ENCODE results near the gene MAF. TPM values are rescaled to one million over a fixed set of nuclear protein-coding genes. Genes with fewer than 3 reads are reported as not detected.

Gene MAF
- total and polyA plus RNA-seq, 2 experiments from 2014 or later: 31.6 to 85.0 TPM

DNA sequence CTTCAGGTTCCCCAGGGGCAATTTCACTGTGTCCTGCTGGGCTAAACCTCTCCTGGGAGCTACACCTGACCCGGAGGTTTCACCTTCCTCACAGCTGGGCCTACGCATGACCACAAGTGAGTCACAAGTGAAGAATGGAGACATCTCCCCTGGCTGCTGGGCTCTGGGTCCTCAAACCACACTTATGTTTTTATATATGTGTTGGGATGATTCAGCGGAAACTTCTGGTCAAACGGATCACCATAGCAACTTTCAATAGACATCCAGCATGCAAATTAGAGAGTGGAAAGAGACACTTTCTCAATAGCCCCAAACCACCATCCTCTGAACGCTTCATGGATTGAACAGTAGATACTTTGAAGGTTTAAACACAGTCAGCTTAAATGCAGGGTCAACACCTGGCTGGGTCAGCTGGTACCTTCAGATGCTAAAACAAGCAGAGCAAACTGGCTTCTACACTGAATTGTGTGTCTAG, 28.0 kb upstream of the MAF start:
- TF ChIP-seq EZH2phosphoT487 (IDR thresholded peaks at IDR 0.05; ENCODE audit: low read depth, severe bottlenecking, unreplicated experiment) (no peak), EZH2 (IDR thresholded peaks at IDR 0.05; ENCODE audit: borderline replicate concordance) (no peak), CTCF (IDR thresholded peaks at IDR 0.05; ENCODE audit: poor library complexity) (no peak)
- H3K4me3 ChIP-seq: no peak overlapping the region
- no peak overlapping the region for H3K4me2 ChIP-seq
- no peaks in the 10 kb centered on the region for H4K20me1 ChIP-seq (ENCODE audit: insufficient read depth, poor library complexity, severe bottlenecking)
- no peaks in the 10 kb centered on the region for H3K9me2 ChIP-seq (replicated peaks; ENCODE audit: insufficient read depth)
- H3K9me3 ChIP-seq (ENCODE audit: low read depth): no peaks in the 10 kb centered on the region
- no peak overlapping the region for H3K27ac ChIP-seq
- no peak for DNase-seq (ENCODE audit: low spot score)
- no peaks in the 10 kb centered on the region for H3K4me1 ChIP-seq (ENCODE audit: insufficient read depth)
- H3K27me3 ChIP-seq: no peaks in the 10 kb centered on the region
- WGBS (ENCODE audit: low lambda C conversion rate, missing lambda C conversion rate): 90% methylated on average over 5 of the region's 5 CpGs
- no peak overlapping the region for H2AFZ ChIP-seq
- H3K36me3 ChIP-seq (replicated peaks; ENCODE audit: insufficient read depth, low read depth): no peaks in the 10 kb centered on the region
- no peaks in the 10 kb centered on the region for H3K79me2 ChIP-seq

DNA sequence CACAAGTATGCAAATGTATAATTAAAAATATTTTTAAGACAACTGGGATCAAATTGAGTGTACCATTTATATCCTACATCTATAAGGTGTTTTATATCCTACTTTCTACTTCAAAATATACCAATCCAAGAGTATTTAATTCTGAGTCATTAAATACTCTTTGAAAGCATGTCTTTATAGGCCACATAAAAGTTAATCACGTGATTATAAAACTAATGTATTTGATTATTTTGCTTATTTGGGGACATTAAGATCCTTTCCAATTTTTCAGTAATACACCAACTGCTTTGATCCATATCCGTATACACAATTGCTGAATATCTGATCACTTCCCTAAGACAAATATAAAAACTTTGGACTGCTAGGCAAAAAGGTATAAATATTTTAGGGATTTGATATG, 26.6 kb upstream of the MAF start:
- Histone ChIP-seq H3K4me3 (no peak overlapping the region), H3K4me2 (no peak overlapping the region), H3K4me1 (ENCODE audit: insufficient read depth) (no peaks in the 10 kb centered on the region), H3K27ac (no peak overlapping the region), H4K20me1 (ENCODE audit: insufficient read depth, poor library complexity, severe bottlenecking) (no peaks in the 10 kb centered on the region), H3K9me3 (ENCODE audit: low read depth) (no peaks in the 10 kb centered on the region), H3K36me3 (replicated peaks; ENCODE audit: insufficient read depth, low read depth) (no peaks in the 10 kb centered on the region), H3K9me2 (replicated peaks; ENCODE audit: insufficient read depth) (no peaks in the 10 kb centered on the region), H3K27me3 (no peaks in the 10 kb centered on the region), H2AFZ (no peak overlapping the region), H3K79me2 (no peaks in the 10 kb centered on the region)
- WGBS (ENCODE audit: low lambda C conversion rate, missing lambda C conversion rate): 86% methylated on average over 2 of the region's 2 CpGs
- TF ChIP-seq CTCF (IDR thresholded peaks at IDR 0.05; ENCODE audit: poor library complexity) (no peak), EZH2phosphoT487 (IDR thresholded peaks at IDR 0.05; ENCODE audit: low read depth, severe bottlenecking, unreplicated experiment) (no peak), EZH2 (IDR thresholded peaks at IDR 0.05; ENCODE audit: borderline replicate concordance) (no peak)
- no peak for DNase-seq (ENCODE audit: low spot score)

DNA sequence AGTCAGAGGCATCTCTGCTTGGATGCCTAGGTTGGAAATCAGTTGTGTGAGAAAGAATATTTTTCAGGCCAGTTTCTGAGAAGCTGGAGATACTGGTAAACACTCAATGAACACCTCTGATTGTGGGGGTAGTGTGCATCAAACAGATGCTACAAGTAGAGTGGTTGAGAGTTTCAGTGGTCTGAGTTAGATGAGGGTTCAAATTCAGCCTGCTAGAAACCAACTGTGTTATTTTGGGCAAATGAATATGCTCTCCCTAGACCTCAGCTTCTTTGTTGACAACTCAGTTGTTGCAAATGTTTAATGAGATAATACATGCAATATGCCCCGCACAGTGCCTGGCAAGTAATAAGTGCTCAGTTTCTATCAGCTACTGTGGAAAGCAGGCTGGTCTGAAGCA, 25.2 kb upstream of the MAF start:
- Histone ChIP-seq H4K20me1 (ENCODE audit: insufficient read depth, poor library complexity, severe bottlenecking) (no peaks in the 10 kb centered on the region), H3K9me2 (replicated peaks; ENCODE audit: insufficient read depth) (no peaks in the 10 kb centered on the region), H3K27me3 (no peaks in the 10 kb centered on the region), H2AFZ (no peak overlapping the region), H3K27ac (no peak overlapping the region), H3K4me3 (no peak overlapping the region), H3K9me3 (ENCODE audit: low read depth) (no peaks in the 10 kb centered on the region), H3K79me2 (no peaks in the 10 kb centered on the region), H3K4me1 (ENCODE audit: insufficient read depth) (no peaks in the 10 kb centered on the region), H3K36me3 (replicated peaks; ENCODE audit: insufficient read depth, low read depth) (no peaks in the 10 kb centered on the region), H3K4me2 (no peak overlapping the region)
- no peak for DNase-seq (ENCODE audit: low spot score)
- WGBS (ENCODE audit: low lambda C conversion rate, missing lambda C conversion rate): 100% methylated on average over 1 of the region's 1 CpG
- TF ChIP-seq CTCF (IDR thresholded peaks at IDR 0.05; ENCODE audit: poor library complexity) (no peak), EZH2phosphoT487 (IDR thresholded peaks at IDR 0.05; ENCODE audit: low read depth, severe bottlenecking, unreplicated experiment) (no peak), EZH2 (IDR thresholded peaks at IDR 0.05; ENCODE audit: borderline replicate concordance) (no peak)

DNA sequence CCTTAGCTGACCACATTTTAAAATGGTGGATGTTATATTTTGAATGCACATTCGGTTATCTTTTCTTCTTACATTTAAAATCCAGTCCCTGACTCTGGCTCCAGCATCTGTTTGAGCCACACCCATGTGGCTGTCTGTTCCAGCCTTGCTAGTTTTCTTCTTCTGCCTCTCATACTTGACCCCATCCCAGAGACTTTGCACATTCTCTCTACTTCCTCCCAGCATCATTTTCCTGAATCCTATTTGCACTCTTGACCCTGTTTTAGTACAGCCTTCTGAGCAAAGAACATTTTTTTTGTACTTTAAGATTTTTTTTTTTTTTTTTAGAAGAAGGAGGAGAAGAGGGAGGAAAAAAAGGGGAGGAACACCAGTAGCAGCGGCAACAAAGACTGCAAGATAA, 23.3 kb upstream of the MAF start:
- TF ChIP-seq EZH2phosphoT487 (IDR thresholded peaks at IDR 0.05; ENCODE audit: low read depth, severe bottlenecking, unreplicated experiment): no peak
- TF ChIP-seq CTCF (IDR thresholded peaks at IDR 0.05; ENCODE audit: poor library complexity): no peak
- no peak for TF ChIP-seq EZH2 (IDR thresholded peaks at IDR 0.05; ENCODE audit: borderline replicate concordance)
- no peaks in the 10 kb centered on the region for H3K9me2 ChIP-seq (replicated peaks; ENCODE audit: insufficient read depth)
- no peak overlapping the region for H3K4me2 ChIP-seq
- no peak overlapping the region for H3K4me3 ChIP-seq
- H3K27ac ChIP-seq: no peak overlapping the region
- H4K20me1 ChIP-seq (ENCODE audit: insufficient read depth, poor library complexity, severe bottlenecking): no peaks in the 10 kb centered on the region
- no peaks in the 10 kb centered on the region for H3K9me3 ChIP-seq (ENCODE audit: low read depth)
- no peak overlapping the region for H2AFZ ChIP-seq
- H3K4me1 ChIP-seq (ENCODE audit: insufficient read depth): no peaks in the 10 kb centered on the region
- DNase-seq (ENCODE audit: low spot score): no peak
- H3K27me3 ChIP-seq: no peaks in the 10 kb centered on the region
- H3K36me3 ChIP-seq (replicated peaks; ENCODE audit: insufficient read depth, low read depth): no peaks in the 10 kb centered on the region
- 82% methylated on average over 2 of the region's 2 CpGs for WGBS (ENCODE audit: low lambda C conversion rate, missing lambda C conversion rate)
- no peaks in the 10 kb centered on the region for H3K79me2 ChIP-seq
